ENCODE results near the gene APIP. TPM values are rescaled to one million over a fixed set of nuclear protein-coding genes. Genes with fewer than 3 reads are reported as not detected.

APIP gene
- total RNA-seq: 29.5 TPM

GRCh38 chr11:34916015-34916842 lies at the start of gene APIP, which contains the start of gene PDHX:
TSS of gene APIP (minus strand) at chr11:34916379. CDS start at chr11:34916284, 95 bp downstream.
TSS of gene PDHX (plus strand) at chr11:34916618. CDS start at chr11:34916656, 38 bp downstream.

Other genes with a start within 250 kb of the APIP start
- 54.4 TPM for gene PDHX, start 239 bp upstream of the APIP start, total RNA-seq
- gene CD44, start 222.8 kb upstream of the APIP start, total RNA-seq: 112 TPM

Measured in camera-type eye (tissue), 1 donor.